Measurements from ENCODE around the gene CATSPER3. TPM values are rescaled to one million over a fixed set of nuclear protein-coding genes. Genes with fewer than 3 reads are reported as not detected.

Gene CATSPER3
- polyA plus RNA-seq, 1 donor from 2014 or later, result 0.17 TPM

- no peak overlapping the region for H3K4me2 ChIP-seq (ENCODE audit: low read length)
- H2AFZ ChIP-seq (ENCODE audit: low read depth, low read length), result no peak overlapping the region
Measured at GRCh38 chr5:135034963-135035677, 67.4 kb downstream of the CATSPER3 start.

GRCh38 chr5:135035678-135036030 is 67.9 kb downstream of the CATSPER3 start:
- Histone ChIP-seq H3K9me2 (ENCODE audit: insufficient read depth, low read length) (no peaks in the 10 kb centered on the region), H4K20me1 (ENCODE audit: insufficient read depth) (no peaks in the 10 kb centered on the region), H3F3A (ENCODE audit: insufficient read depth, low read length, poor library complexity, severe bottlenecking) (no peaks in the 10 kb centered on the region), H2AFZ (ENCODE audit: low read depth, low read length) (no peak overlapping the region), H3K79me2 (replicated peaks; ENCODE audit: insufficient read depth, low read length) (no peaks in the 10 kb centered on the region), H3K4me3 (ENCODE audit: low read length) (no peak overlapping the region), H3K4me2 (ENCODE audit: low read length) (no peak overlapping the region), H3K27ac (ENCODE audit: low read length) (no peak overlapping the region), H3K9ac (ENCODE audit: low read length) (no peak overlapping the region), H3K9me3 (ENCODE audit: low read length) (no peaks in the 10 kb centered on the region), H3K27me3 (ENCODE audit: insufficient read depth, low read depth, low read length) (peaks cover 98% of the 10 kb centered on the region), H3K36me3 (ENCODE audit: insufficient read depth, low read length) (no peaks in the 10 kb centered on the region)
- TF ChIP-seq REST (IDR thresholded peaks at IDR 0.05; ENCODE audit: borderline replicate concordance), result no peak

More at GRCh38 chr5:135034963-135035677, 67.4 kb downstream of the CATSPER3 start:
- Histone ChIP-seq H3K27me3 (ENCODE audit: insufficient read depth, low read depth, low read length) (peaks cover 98% of the 10 kb centered on the region), H4K20me1 (ENCODE audit: insufficient read depth) (no peaks in the 10 kb centered on the region), H3K9me3 (ENCODE audit: low read length) (no peaks in the 10 kb centered on the region), H3K27ac (ENCODE audit: low read length) (no peak overlapping the region), H3K4me3 (ENCODE audit: low read length) (no peak overlapping the region), H3K9me2 (ENCODE audit: insufficient read depth, low read length) (no peaks in the 10 kb centered on the region), H3K79me2 (replicated peaks; ENCODE audit: insufficient read depth, low read length) (no peaks in the 10 kb centered on the region), H3K36me3 (ENCODE audit: insufficient read depth, low read length) (no peaks in the 10 kb centered on the region), H3F3A (ENCODE audit: insufficient read depth, low read length, poor library complexity, severe bottlenecking) (no peaks in the 10 kb centered on the region), H3K9ac (ENCODE audit: low read length) (no peak overlapping the region)
- TF ChIP-seq TAF1 (IDR thresholded peaks at IDR 0.05; ENCODE audit: low read depth) (no peak), CTCF (IDR thresholded peaks at IDR 0.05; ENCODE audit: poor library complexity, severe bottlenecking) (no peak), SMC3 (conservative IDR thresholded peaks at IDR 0.05; ENCODE audit: poor library complexity) (no peak), MXI1 (conservative IDR thresholded peaks at IDR 0.05; ENCODE audit: poor library complexity, severe bottlenecking) (no peak), REST (IDR thresholded peaks at IDR 0.05; ENCODE audit: borderline replicate concordance) (no peak), EP300 (conservative IDR thresholded peaks at IDR 0.05; ENCODE audit: poor library complexity, severe bottlenecking) (no peak), EZH2 (IDR thresholded peaks at IDR 0.05; ENCODE audit: borderline replicate concordance, insufficient read depth, low read length, poor library complexity, severe bottlenecking) (no peak), POLR2AphosphoS5 (IDR thresholded peaks at IDR 0.05) (no peak), RAD21 (conservative IDR thresholded peaks at IDR 0.05) (no peak)

All from neural cell (in vitro differentiated cells).